Motor neuron (in vitro differentiated cells): ENCODE results near the gene TCF21. TPM values are rescaled to one million over a fixed set of nuclear protein-coding genes. Genes with fewer than 3 reads are reported as not detected.
A peak's percentile ranks its signal among the peaks of the same experiment; 100 is the strongest.

Experiments
- ATAC-seq, 8 experiments: fragments of 200-7000 bp; cut with Tn5 transposase; replicated peaks in 6 of 8; 2 replicates each; pipeline ENCODE4 v1.8.0; 2021; ENCODE audit warnings: mild to moderate bottlenecking in 8 of 8, moderate library complexity in 8 of 8
- H3K27ac ChIP-seq, 2 donors: fragments of 250-450 bp; sonication (Bioruptor Pico); 2 replicates each; pipeline ENCODE4 v1.9.0; 2021; ENCODE audit warnings: antibody characterized with exemption in 2 of 2, mild to moderate bottlenecking in 2 of 2, moderate library complexity in 1 of 2
- H3K4me1 ChIP-seq, 2 donors: fragments of 250-450 bp; sonication (Bioruptor Pico); replicated peaks in 1 of 2; 2 replicates each; pipeline ENCODE4 v1.6.1; 2021; ENCODE audit warnings: antibody characterized with exemption in 2 of 2, mild to moderate bottlenecking in 2 of 2, moderate library complexity in 1 of 2
- H3K4me3 ChIP-seq, 5 donors: fragments of 250-450 bp; sonication (Bioruptor Pico); 2 replicates each; pipeline ENCODE4 v1.9.0; 2021; ENCODE audit warnings: antibody characterized with exemption in 5 of 5, mild to moderate bottlenecking in 5 of 5, moderate library complexity in 4 of 5
- WGBS, 10 experiments: fragments of 450-650 bp; shearing (Covaris generic); methylation state at CpG; one replicate each; pipeline ENCODE4 v1.0.0; 2022; 5-methylcytosine and 5-hydroxymethylcytosine counted together
- in situ Hi-C, 9 experiments: fragments of 400-800 bp; cut with MboI; loops; one replicate each; pipeline ENCODE4 v1.15.0; 2021; ENCODE audit warnings: low sequenced_read_pairs in 9 of 9, low pct_unique_long_range_greater_than_20kb in 2 of 9; ENCODE audit not compliant: unreplicated experiment in 9 of 9
- total RNA-seq, 8 experiments: library from RNA; unstranded; fragments of 300-600 nt; gene quantifications; 2 replicates each; pipeline versions ENCODE4 v1.2.3 to v1.2.4, GENCODE V29; 2022

TCF21 gene
- total RNA-seq, 8 experiments from 2014 or later = 0.04 to 0.38 (median 0.10) TPM; not detected in 2

DNA sequence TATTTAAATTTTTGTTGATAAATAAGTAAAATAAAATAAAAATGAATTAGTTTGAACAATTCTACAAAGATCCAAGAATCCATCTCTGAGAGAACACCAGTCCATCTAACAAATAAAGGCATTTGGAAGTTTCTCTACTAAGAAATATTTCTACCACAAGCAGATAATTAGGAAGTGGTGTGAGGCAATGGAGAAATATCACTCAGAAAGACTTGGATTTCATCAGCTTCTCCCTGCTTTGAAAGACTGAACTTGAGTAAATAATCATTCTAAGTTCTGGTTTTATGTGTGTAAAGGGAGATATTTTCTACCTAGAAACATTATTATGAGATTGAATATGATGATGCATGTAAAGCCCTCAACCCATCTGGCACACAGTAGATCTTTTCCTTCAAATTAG is 17.8 kb upstream of the TCF21 start:
- Histone ChIP-seq H3K27ac (no peak overlapping the region), H3K4me1 (no peaks in the 10 kb centered on the region), H3K4me3 (no peak overlapping the region)
- ATAC-seq = no peak
- in situ Hi-C loops = no loop called here

DNA sequence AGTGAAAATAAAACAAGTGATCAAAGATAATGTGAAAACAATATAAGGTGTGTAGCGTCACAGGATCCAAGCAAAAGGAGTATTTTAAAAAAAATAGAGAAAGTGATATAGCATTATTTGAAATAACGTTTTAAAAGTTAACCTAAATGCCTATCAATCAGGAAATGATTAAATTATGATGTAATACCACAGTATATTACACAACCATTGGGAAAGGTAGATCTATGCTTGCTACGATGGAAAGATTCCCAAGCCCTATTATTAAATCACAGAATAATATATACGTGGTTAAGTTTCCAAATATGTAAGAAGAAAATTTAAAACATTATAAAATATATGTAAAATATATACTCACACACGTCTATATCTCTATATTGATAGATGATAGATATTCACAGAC is 15.4 kb upstream of the TCF21 start:
- ATAC-seq = no peak
- 23 to 89% (median 69%) methylated on average over 3 to 5 of the region's 5 CpGs for WGBS, 10 experiments
- in situ Hi-C loops = no loop called here
- Histone ChIP-seq H3K27ac (no peak overlapping the region), H3K4me1 (no peaks in the 10 kb centered on the region), H3K4me3 (no peak overlapping the region)

DNA sequence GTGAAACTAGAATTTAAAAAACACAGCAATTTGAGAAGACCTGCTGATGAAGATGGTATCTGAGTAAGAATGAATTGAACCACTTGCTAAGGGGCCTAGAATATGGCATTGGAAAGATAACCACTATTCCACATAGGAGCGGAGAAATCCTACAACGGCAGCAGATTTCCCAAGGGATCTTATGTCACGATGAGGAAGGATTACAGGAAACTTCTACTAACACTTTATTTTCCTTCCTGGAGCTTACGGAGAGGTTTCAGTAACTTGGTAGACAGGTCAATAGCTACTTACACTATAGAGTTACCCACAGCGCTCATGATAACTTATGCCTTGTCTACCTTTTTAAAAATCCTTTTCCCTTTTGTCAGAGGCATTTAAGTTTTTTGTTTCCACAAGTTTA is 11.8 kb upstream of the TCF21 start:
- WGBS, 10 experiments = 15 to 100% (median 88%) methylated on average over 2 to 5 of the region's 5 CpGs
- H3K27ac ChIP-seq = no peak overlapping the region
- H3K4me3 ChIP-seq = no peak overlapping the region
- in situ Hi-C loops = no loop called here
- H3K4me1 ChIP-seq = no peaks in the 10 kb centered on the region
- no peak for ATAC-seq

DNA sequence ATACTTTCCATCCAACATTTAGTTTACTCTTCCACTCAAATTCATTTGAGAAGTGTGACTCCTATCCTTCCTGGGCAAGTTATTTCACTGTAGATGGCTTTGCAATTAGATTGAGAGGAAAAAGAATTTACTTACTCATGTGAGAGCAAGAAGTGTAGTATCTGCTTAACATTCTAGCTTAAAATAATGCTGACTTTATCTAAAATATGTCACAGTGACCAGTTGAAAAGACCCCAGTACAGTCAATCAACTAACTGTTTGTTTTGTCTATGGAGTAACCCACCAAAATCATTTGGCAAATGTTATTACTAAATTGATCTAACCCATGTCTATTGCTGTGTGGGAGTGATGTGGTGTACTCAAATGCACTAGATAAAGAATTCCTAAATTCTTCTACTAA is 8.9 kb upstream of the TCF21 start:
- no peak for ATAC-seq
- no peak overlapping the region for H3K4me3 ChIP-seq
- H3K4me1 ChIP-seq = no peaks in the 10 kb centered on the region
- in situ Hi-C loops = no loop called here
- no peak overlapping the region for H3K27ac ChIP-seq

DNA sequence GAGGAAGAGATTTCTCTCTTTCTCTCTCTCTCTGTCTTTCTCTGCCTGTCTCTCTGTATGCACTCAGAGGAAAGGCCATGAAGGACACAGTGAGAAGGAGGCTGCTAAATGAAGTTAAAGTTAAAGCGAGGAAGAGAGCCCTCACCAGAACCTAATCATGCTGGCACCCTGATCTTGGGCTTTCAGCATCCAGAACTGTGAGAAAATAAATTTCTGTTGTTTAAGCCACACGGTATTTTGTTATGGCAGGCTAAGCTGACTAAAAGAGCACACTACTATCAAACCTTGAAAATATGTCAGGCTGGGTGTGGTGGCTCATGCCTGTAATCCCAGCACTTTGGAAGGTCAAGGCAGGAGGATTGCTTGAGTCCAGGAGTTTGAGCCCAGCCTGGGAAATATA is 8.0 kb upstream of the TCF21 start:
- WGBS, 10 experiments = 0 to 83% (median 65%) methylated on average over 1 to 2 of the region's 2 CpGs; no CpG with 5 or more reads in 4 of the 10 experiments
- in situ Hi-C loops = no loop called here

DNA sequence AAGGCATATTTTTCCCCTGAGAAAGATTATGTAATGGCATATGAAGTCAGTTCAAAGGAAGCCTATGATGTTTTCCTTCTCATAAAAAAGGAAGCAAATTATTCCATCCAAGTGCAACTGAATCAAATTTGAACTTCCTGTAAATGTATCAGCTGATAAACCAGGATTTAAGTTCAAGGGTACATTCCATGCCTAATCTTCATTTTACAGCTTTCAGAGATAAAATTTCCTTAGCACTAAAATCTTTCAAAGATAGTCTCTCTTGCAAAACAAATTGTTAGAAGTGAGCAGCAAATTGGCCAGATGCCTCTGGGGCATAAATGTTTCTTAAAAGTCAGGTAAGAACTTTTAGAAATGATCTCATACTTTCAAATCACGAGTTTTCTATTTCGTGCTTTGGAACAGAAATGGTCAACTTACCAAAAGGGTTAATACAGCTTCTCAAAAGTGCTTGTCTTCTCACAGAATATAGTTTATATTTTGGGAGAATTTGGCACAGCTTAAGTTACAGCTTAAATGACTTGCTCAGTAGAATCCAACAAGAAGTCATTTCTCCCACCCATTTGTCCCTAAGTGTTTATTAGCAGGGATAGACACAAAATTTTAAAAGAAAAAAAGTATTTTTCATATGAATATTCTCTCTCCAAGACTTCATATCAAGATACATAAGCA is 2.7 kb upstream of the TCF21 start:
- in situ Hi-C loops = no loop called here
- 37 to 100% (median 63%) methylated on average over 1 to 2 of the region's 2 CpGs; no CpG with 5 or more reads in 1 of the 10 experiments for WGBS, 10 experiments
- H3K27ac ChIP-seq = no peak overlapping the region

More for the DNA sequence above, 8.0 kb upstream of the TCF21 start:
- ATAC-seq = no peak
- H3K4me1 ChIP-seq = no peaks in the 10 kb centered on the region
- no peak overlapping the region for H3K4me3 ChIP-seq
- no peak overlapping the region for H3K27ac ChIP-seq

DNA sequence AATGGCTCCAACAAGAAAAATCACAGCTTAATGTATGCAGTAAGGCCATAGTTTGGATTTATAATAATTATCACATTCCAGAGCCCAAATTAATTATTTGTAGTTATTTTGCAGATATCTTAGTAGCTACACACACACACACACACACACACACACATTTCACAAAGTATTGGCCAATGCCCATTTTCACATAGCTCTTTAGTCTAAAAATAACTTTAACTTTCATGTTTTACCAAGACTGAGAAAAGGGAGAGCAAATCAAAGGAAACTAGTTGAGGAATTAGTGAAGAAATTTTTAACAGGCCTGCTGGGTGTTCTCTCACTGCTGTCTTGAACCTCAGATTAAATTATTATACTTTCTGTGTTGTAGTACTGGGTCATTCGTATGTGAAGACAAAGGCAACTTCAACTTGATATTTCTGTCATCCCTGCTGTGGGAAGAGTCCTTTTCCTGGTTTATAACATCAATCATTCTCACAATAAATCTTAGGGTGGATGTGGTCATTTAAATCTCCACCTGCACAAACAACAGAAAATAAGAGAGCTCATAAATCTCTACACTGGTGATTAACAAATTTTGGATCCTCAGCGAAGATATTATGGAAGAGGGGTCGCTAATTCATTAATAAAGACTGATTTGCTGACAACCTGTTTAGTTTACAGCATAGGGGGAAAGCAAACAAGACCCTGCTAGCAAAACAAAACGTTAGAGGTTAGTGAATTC is 1.6 kb upstream of the TCF21 start:
- H3K4me1 ChIP-seq = peaks cover 6 to 14% of the 10 kb centered on the region in 2 donors
- H3K27ac ChIP-seq = no peak overlapping the region
- ATAC-seq = no peak
- H3K4me3 ChIP-seq = no peak overlapping the region
- in situ Hi-C loops = no loop called here
- 0 to 74% (median 31%) methylated on average over 2 to 4 of the region's 4 CpGs; no CpG with 5 or more reads in 1 of the 10 experiments for WGBS, 10 experiments

More for the DNA sequence above, 2.7 kb upstream of the TCF21 start:
- H3K4me3 ChIP-seq = no peak overlapping the region
- H3K4me1 ChIP-seq = peaks cover 6 to 11% of the 10 kb centered on the region in 2 donors
- ATAC-seq = no peak

DNA sequence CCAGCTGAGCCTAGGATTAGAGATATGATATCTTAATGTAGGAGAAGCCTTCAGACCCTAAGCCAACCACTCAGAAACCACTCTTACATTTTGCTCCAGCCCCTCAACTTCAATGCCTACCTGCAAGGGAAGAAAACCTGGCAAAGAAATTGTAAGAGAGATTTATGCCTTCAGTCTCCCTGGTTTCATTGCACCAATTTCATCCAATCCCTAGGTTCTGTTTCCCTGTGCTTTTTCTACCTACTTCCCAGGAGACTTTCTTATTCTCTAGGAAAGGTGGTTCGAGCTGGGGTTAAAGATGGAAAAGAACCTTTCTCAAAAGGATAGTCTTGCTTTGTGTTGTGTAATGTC is 1.1 kb upstream of the TCF21 start:
- H3K4me1 ChIP-seq = peaks cover 10 to 14% of the 10 kb centered on the region in 2 donors
- no peak for ATAC-seq
- H3K4me3 ChIP-seq = no peak overlapping the region
- 14 to 100% (median 73%) methylated on average over 1 of the region's 1 CpG; no CpG with 5 or more reads in 3 of the 10 experiments for WGBS, 10 experiments
- in situ Hi-C loops = no loop called here
- no peak overlapping the region for H3K27ac ChIP-seq

DNA sequence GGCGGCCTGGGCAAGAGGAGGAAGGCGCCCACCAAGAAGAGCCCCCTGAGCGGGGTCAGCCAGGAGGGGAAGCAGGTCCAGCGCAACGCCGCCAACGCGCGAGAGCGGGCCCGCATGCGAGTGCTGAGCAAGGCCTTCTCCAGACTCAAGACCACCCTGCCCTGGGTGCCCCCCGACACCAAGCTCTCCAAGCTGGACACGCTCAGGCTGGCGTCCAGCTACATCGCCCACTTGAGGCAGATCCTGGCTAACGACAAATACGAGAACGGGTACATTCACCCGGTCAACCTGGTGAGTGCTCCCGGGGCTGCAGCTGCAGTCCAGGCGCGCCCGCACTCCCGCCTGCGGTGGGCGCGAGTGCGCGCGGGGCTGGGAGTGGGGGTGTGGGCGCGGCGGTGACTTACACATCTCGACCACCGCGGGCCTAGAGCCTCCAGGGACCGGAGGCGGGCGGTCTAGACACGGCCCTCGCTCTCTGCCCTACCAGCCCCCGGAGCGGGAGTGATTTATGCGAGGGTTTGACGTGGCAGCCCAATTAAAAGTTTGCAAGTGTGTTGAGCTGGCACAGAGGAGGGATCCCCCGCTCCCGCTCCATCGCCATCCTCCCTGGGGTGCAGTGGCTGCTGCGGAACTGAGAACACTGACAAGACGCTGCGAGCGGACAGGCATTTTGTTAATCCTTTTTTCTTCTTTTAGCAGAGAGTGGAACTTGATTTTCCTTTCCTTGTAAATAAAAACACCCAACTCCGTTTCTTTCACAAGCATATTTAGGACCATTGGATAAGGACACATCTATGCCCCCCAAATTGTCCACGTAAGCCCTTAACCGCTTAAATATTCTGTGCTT is 867 bp downstream of the TCF21 start:
- WGBS, 10 experiments = 0 to 42% (median 11%) methylated on average over 1 to 23 of the region's 56 CpGs; no CpG with 5 or more reads in 1 of the 10 experiments
- in situ Hi-C loops = no loop called here
- peak in 5 of 8 experiments; percentile 45 to 75 (median 62) for ATAC-seq

DNA sequence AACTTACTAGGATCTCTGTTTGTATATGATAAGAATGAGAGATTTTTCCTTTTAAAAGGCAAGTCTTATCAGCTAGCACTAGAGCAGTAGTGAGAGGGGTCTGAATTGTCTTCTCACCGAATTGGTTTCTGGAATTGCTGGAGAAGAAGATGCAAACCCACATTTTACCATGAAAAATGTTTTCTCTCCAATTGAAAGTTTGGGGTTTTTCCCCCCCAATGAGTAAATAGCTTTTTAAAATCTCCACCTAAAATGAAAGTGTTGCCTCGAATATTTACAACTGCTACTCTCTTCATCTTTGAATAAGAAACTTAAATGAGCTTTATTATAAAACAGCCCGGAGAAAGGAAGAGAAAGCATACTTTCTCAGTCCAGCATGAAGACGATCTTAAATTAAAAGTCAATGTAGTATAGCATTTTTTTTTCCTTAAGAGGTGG is 1.8 kb downstream of the TCF21 start:
- Histone ChIP-seq H3K4me1 (peaks cover 13 to 18% of the 10 kb centered on the region in 2 donors), H3K4me3 (no peak overlapping the region), H3K27ac (no peak overlapping the region)
- ATAC-seq = no peak
- 0 to 30% (median 7%) methylated on average over 2 to 4 of the region's 4 CpGs for WGBS, 10 experiments
- in situ Hi-C loops = no loop called here

More for the DNA sequence above, 867 bp downstream of the TCF21 start:
- no peak overlapping the region for H3K4me3 ChIP-seq
- no peak overlapping the region for H3K27ac ChIP-seq
- peaks cover 13 to 14% of the 10 kb centered on the region in 2 donors for H3K4me1 ChIP-seq

DNA sequence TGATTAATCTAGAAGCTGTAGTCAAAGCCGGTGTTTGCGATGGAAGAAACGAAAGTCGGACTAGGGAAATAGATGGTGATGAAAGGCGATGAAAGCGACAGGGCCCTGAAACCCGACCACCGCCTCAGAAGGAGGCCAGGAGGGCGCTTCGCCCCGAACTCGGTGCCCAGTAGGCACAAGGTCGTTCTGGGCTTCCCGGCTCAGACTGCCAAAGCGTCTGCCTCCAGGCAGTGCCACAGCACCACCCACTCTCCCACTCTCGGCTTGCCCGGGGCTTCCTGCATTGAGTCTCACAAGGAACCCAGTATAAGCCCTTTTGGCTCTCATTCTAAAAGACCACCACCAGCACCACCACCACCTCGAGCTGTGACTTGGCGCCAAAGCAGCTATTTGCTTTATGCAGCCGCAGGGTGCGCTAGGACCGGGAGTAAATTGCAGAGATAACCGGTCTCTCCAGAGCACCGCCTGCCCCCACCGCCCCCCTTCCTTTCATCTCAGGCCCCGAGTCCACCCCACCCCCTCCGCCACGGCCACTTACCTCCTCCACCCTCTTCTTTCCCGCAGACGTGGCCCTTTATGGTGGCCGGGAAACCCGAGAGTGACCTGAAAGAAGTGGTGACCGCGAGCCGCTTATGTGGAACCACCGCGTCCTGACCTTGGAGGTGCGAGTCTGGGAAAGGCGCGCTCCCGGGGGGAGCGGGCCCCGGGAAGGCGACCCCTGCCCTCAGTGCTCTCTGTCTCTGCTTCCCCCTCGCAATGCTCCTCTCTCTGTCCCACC is 2.4 kb downstream of the TCF21 start:
- peak in 7 of 8 experiments; percentile 33 to 48 (median 45) for ATAC-seq
- in situ Hi-C loops = no loop called here

DNA sequence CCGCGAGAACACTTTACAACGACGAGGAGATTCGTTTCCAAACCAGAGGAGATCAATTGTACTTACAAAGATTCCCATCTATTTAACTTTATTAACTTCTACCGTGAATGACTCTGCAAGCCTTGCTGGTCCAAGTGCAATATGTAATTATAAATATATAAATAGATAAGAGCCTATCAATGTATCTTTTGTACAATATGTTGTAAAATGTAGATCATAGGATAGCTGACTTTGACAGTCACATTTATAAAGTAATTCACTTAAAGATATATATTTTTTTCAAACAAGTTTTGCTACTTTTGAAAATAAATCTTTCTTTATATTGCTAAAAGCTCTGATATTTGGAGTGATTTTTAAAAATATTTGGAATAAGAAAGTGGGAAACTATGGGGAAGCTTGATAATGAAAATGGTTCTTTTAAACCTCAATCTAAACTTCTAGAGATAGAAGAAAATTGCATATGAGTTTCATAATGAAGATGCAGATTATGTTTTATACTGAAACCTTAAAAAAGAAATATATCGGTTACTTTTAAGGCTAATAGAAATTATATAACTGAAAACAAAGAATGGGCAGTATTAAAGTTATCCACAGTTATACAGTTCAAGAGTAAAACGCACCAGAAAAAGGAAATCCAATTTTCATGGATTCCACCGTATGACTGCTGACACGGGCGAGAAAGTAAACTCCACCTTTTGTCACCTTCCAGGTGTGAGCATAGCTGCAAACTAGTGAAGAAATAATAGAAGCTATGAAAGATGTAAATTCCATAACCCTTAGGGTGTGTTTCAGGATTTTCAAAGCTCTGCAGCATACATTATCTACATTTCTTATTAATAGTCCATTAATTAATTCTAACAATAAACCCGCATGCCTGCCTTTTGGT is 3.3 kb downstream of the TCF21 start:
- ATAC-seq = no peak
- in situ Hi-C loops = no loop called here
- WGBS, 10 experiments = 7 to 42% (median 18%) methylated on average over 4 to 12 of the region's 12 CpGs

More for the DNA sequence above, 2.4 kb downstream of the TCF21 start:
- WGBS, 10 experiments = 0 to 15% (median 4%) methylated on average over 1 to 16 of the region's 45 CpGs; no CpG with 5 or more reads in 1 of the 10 experiments
- Histone ChIP-seq H3K27ac (no peak overlapping the region), H3K4me1 (peaks cover 16 to 18% of the 10 kb centered on the region in 2 donors), H3K4me3 (peak overlapping the region in 2 of 5 donors; percentile 5 to 17)

More for the DNA sequence above, 3.3 kb downstream of the TCF21 start:
- Histone ChIP-seq H3K27ac (no peak overlapping the region), H3K4me1 (peaks cover 16 to 18% of the 10 kb centered on the region in 2 donors), H3K4me3 (peak overlapping the region in 1 of 5 donors; percentile 5)
